SK-N-SH (cell line): ENCODE measurements around the gene EXOC4. TPM values are rescaled to one million over a fixed set of nuclear protein-coding genes. Genes with fewer than 3 reads are reported as not detected.

ENCODE experiments used
- CTCF ChIA-PET: fragments of 300-600, 350-600 bp; formaldehyde crosslinking; extraction: SDS; loops from one replicate; lab custom pipeline; 2021; lab: Yijun Ruan, JAX
- POLR2A ChIA-PET: fragments of 350-600 bp; sonication (Branson Sonifier 250); formaldehyde crosslinking; extraction: SDS; loops from one replicate; lab custom pipeline; 2020; ENCODE audit warnings: antibody characterized with exemption, inconsistent platforms; lab: Yijun Ruan, JAX
- DNase-seq: peaks from one replicate; pipeline ENCODE4 v3.0.0; 2012
- H2AFZ ChIP-seq: fragments of 200-600 bp; sonication (generic); 2 replicates; pipeline ENCODE4 v1.8.1; 2016; ENCODE audit warnings: antibody characterized with exemption, mild to moderate bottlenecking, low read depth
- H3F3A ChIP-seq: fragments of 200-600 bp; sonication (generic); replicated peaks from 2 replicates; pipeline ENCODE3; 2016; ENCODE audit warnings: antibody characterized with exemption, mild to moderate bottlenecking; ENCODE audit not compliant: insufficient read depth
- H3K27ac ChIP-seq, 2 experiments: fragments of 200-500 bp in 1 of 2; fragments of 200-600 bp in 1 of 2; sonication (Bioruptor generic) in 1 of 2; sonication (generic), shearing (Covaris generic) in 1 of 2; 2 replicates each; pipeline versions ENCODE4 v1.5.1 to v1.6.1; 2014 to 2016; ENCODE audit warnings: low read depth in 2 of 2, inconsistent platforms in 1 of 2, low read length in 1 of 2, mild to moderate bottlenecking in 1 of 2, mixed read lengths in 1 of 2
- H3K27me3 ChIP-seq: fragments of 200-600 bp; sonication (generic), shearing (Covaris generic); 2 replicates; pipeline ENCODE4 v1.6.1; 2016; ENCODE audit warnings: mixed run types; ENCODE audit not compliant: insufficient read depth
- H3K36me3 ChIP-seq, 2 experiments: fragments of 200-500 bp in 1 of 2; fragments of 200-600 bp in 1 of 2; sonication (Bioruptor generic) in 1 of 2; sonication (generic) in 1 of 2; replicated peaks in 1 of 2; 2 replicates each; pipeline versions ENCODE3 to v1.5.1; 2014 to 2016; ENCODE audit warnings: low read length in 1 of 2, mild to moderate bottlenecking in 1 of 2; ENCODE audit not compliant: insufficient read depth in 2 of 2, control insufficient read depth in 1 of 2
- H3K4me1 ChIP-seq, 2 experiments: fragments of 200-500 bp in 1 of 2; fragments of 200-600 bp in 1 of 2; sonication (Bioruptor generic) in 1 of 2; sonication (generic), shearing (Covaris generic) in 1 of 2; 2 replicates each; pipeline versions ENCODE4 v1.5.1 to v1.6.1; 2014 to 2016; ENCODE audit warnings: low read depth in 1 of 2, low read length in 1 of 2, mixed run types in 1 of 2; ENCODE audit not compliant: insufficient read depth in 2 of 2, control insufficient read depth in 1 of 2
- H3K4me2 ChIP-seq: fragments of 200-600 bp; sonication (generic), shearing (Covaris generic); 2 replicates; pipeline ENCODE4 v1.6.1; 2017; ENCODE audit warnings: mixed run types
- H3K4me3 ChIP-seq, 2 experiments: fragments of 200-500 bp in 1 of 2; fragments of 200-600 bp in 1 of 2; sonication (Bioruptor generic) in 1 of 2; sonication (generic), shearing (Covaris generic) in 1 of 2; 2 replicates each; pipeline versions ENCODE4 v1.5.1 to v1.8.1; 2014 to 2016; ENCODE audit warnings: low read depth in 2 of 2, inconsistent platforms in 1 of 2, low read length in 1 of 2, mild to moderate bottlenecking in 1 of 2, mixed read lengths in 1 of 2, moderate library complexity in 1 of 2
- H3K79me2 ChIP-seq: fragments of 200-600 bp; sonication (generic); 2 replicates; pipeline ENCODE4 v1.8.1; 2017; ENCODE audit warnings: mild to moderate bottlenecking; ENCODE audit not compliant: insufficient read depth
- H3K9ac ChIP-seq: fragments of 200-600 bp; sonication (generic); 2 replicates; pipeline ENCODE4 v1.6.1; 2017; ENCODE audit warnings: mixed run types
- H3K9me2 ChIP-seq: fragments of 200-600 bp; sonication (generic); 2 replicates; pipeline ENCODE4 v1.6.1; 2017; ENCODE audit warnings: mixed run types
- H3K9me3 ChIP-seq: fragments of 200-600 bp; sonication (generic); 2 replicates; pipeline ENCODE4 v1.6.1; 2017; ENCODE audit warnings: mixed run types, mild to moderate bottlenecking, moderate library complexity
- H4K20me1 ChIP-seq: fragments of 200-600 bp; sonication (generic); 2 replicates; pipeline ENCODE4 v1.6.1; 2017; ENCODE audit warnings: mild to moderate bottlenecking, mixed run types; ENCODE audit not compliant: insufficient read depth
- CHD2 ChIP-seq: fragments of 150-350 bp; IDR thresholded peaks from 2 replicates; pipeline ENCODE4 v1.6.1; 2018; ENCODE audit warnings: low read length; ENCODE audit not compliant: partially characterized antibody
- ELF1 ChIP-seq: IDR thresholded peaks from 2 replicates; pipeline ENCODE4 v1.4.0; 2012
- FOSL2 ChIP-seq: IDR thresholded peaks from 2 replicates; pipeline ENCODE4 v1.4.0; 2012; ENCODE audit warnings: low read depth, mild to moderate bottlenecking, moderate library complexity, borderline replicate concordance
- FOXJ3 ChIP-seq: sonication (generic); formaldehyde crosslinking; IDR thresholded peaks from 2 replicates; pipeline ENCODE4 v1.5.1; 2020; ENCODE audit warnings: mild to moderate bottlenecking, missing genetic modification reagents
- FOXM1 ChIP-seq: IDR thresholded peaks from 2 replicates; pipeline ENCODE4 v1.4.0; 2012; ENCODE audit warnings: low read depth, mild to moderate bottlenecking
- GABPA ChIP-seq: IDR thresholded peaks from 2 replicates; pipeline ENCODE4 v1.4.0; 2012; ENCODE audit warnings: low read depth, mild to moderate bottlenecking
- MXI1 ChIP-seq: IDR thresholded peaks from 2 replicates; pipeline ENCODE4 v1.6.1; 2012; ENCODE audit warnings: mild to moderate bottlenecking, low read depth, low read length, improper control_type of control experiment
- NRF1 ChIP-seq: IDR thresholded peaks from 2 replicates; pipeline ENCODE4 v1.6.1; 2012; ENCODE audit warnings: low read depth, mild to moderate bottlenecking, low read length
- RCOR1 ChIP-seq: fragments of 150-350 bp; IDR thresholded peaks from 2 replicates; pipeline ENCODE4 v1.6.1; 2017; ENCODE audit warnings: antibody characterized with exemption, low read length
- SIN3A ChIP-seq: IDR thresholded peaks from 2 replicates; pipeline ENCODE4 v1.6.1; 2012; ENCODE audit warnings: low read depth, mild to moderate bottlenecking, low read length, moderate library complexity, borderline replicate concordance
- SMC3 ChIP-seq: IDR thresholded peaks from 2 replicates; pipeline ENCODE4 v1.6.1; 2012; ENCODE audit warnings: low read depth, low read length, improper control_type of control experiment
- TAF1 ChIP-seq: IDR thresholded peaks from 2 replicates; pipeline ENCODE4 v1.6.1; 2012; ENCODE audit warnings: low read depth, mild to moderate bottlenecking, low read length, moderate library complexity, borderline replicate concordance
- TEAD4 ChIP-seq: IDR thresholded peaks from 2 replicates; pipeline ENCODE4 v1.4.0; 2012; ENCODE audit warnings: mild to moderate bottlenecking, borderline replicate concordance; ENCODE audit not compliant: insufficient read depth
- YY1 ChIP-seq: IDR thresholded peaks from 2 replicates; pipeline ENCODE4 v1.4.0; 2012; ENCODE audit warnings: low read depth, mild to moderate bottlenecking
- WGBS: methylation state at CpG from one replicate; pipeline ENCODE4 v1.1.6; 2017; ENCODE audit warnings: low lambda C conversion rate; 5-methylcytosine and 5-hydroxymethylcytosine counted together
- polyA plus RNA-seq, 3 experiments: library from polyadenylated mRNA; depleted of rRNA; stranded (reverse); fragments of >200 nt; gene quantifications; 2 replicates each; pipeline ENCODE4 v1.2.3, GENCODE V29; 2012
- TF ChIP-seq, protein P1 (sequence below): fragments of 200-600 bp; sonication (generic); IDR thresholded peaks from 2 replicates; pipeline ENCODE4 v1.6.1; 2017; ENCODE audit warnings: antibody characterized with exemption, mild to moderate bottlenecking, moderate library complexity
- TF ChIP-seq, protein P2 (sequence below): IDR thresholded peaks from 2 replicates; pipeline ENCODE4 v1.4.0; 2012; ENCODE audit warnings: low read depth

EXOC4 gene
- polyA plus RNA-seq, 1 of the 3 experiments (the other 2 are of a cell fraction), result 37.3 TPM

DNA sequence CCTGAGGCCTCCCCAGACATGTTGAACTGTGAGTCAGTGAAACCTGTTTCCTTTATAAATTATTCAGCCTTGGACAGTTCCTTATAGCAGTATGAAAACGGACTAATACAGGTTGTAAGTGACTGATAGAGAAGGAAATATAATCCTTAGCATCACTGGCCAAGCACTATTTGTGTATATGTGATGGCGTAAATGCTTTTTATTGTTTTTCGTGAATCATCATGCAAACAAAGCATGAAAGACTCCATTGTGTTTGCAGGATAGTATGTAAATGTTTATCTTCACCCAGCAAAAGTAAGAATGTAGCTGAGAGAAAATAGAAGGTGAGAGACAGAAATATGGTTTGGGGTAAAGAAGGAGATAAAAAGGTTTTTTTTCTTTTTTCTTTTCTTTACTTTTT, 781.8 kb downstream of the EXOC4 start (continued):
- TF ChIP-seq TEAD4 (no peak), FOXJ3 (CRISPR knock-in tag) (no peak), NRF1 (no peak), FOXM1 (no peak), SIN3A (no peak), GABPA (no peak)
- TF ChIP-seq, protein P1, sequence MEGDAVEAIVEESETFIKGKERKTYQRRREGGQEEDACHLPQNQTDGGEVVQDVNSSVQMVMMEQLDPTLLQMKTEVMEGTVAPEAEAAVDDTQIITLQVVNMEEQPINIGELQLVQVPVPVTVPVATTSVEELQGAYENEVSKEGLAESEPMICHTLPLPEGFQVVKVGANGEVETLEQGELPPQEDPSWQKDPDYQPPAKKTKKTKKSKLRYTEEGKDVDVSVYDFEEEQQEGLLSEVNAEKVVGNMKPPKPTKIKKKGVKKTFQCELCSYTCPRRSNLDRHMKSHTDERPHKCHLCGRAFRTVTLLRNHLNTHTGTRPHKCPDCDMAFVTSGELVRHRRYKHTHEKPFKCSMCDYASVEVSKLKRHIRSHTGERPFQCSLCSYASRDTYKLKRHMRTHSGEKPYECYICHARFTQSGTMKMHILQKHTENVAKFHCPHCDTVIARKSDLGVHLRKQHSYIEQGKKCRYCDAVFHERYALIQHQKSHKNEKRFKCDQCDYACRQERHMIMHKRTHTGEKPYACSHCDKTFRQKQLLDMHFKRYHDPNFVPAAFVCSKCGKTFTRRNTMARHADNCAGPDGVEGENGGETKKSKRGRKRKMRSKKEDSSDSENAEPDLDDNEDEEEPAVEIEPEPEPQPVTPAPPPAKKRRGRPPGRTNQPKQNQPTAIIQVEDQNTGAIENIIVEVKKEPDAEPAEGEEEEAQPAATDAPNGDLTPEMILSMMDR, result no peak

DNA sequence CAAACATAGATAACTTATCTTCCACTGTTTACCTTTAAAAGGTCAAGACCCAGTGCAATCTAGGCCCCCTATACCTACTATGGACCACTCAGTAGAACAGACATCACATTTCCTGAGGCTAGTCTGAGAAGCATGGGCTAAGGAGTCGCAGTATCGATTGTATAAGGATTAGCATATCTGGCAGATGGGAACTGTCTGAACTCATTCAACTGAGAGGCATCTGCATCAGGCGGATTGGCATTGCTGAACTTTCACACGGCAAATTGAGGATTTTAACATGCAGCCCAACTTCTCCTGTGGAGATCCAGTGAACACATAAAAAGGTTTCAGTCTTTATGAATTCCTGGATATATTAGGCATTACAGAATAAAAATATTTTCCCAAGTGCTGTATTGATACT, 785.1 kb downstream of the EXOC4 start:
- H3K4me3 ChIP-seq, result no peak overlapping the region
- H3F3A ChIP-seq, result no peaks in the 10 kb centered on the region
- TF ChIP-seq TAF1 (no peak), SMC3 (no peak), FOXM1 (no peak), CHD2 (no peak), FOSL2 (no peak), GABPA (no peak), RCOR1 (no peak), ELF1 (no peak), FOXJ3 (CRISPR knock-in tag) (no peak), NRF1 (no peak), SIN3A (no peak), YY1 (no peak), MXI1 (no peak)
- TF ChIP-seq, protein P2, sequence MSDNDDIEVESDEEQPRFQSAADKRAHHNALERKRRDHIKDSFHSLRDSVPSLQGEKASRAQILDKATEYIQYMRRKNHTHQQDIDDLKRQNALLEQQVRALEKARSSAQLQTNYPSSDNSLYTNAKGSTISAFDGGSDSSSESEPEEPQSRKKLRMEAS, result no peak
- TF ChIP-seq, all 33 proteins: peak for 0
- CTCF ChIA-PET, result interaction anchor here (1.3 to 1.9 kb wide), 2 partner anchors 22 to 187 kb away, joined by 3 to 9 read pairs; no protein-coding TSS in a partner anchor
- Histone ChIP-seq H3K27me3 (no peaks in the 10 kb centered on the region), H2AFZ (no peak overlapping the region), H3K9ac (no peak overlapping the region), H3K27ac (no peak overlapping the region), H3K79me2 (no peaks in the 10 kb centered on the region), H3K4me1 (peaks cover 0 to 22% of the 10 kb centered on the region in 2 experiments; a peak in 2 of 4 replicates), H3K36me3 (no peaks in the 10 kb centered on the region), H4K20me1 (no peaks in the 10 kb centered on the region), H3K9me3 (no peaks in the 10 kb centered on the region), H3K4me2 (no peak overlapping the region), H3K9me2 (no peaks in the 10 kb centered on the region)
- WGBS, result 98% methylated on average over 4 of the region's 4 CpGs
- DNase-seq, result no peak
- POLR2A ChIA-PET, result no interaction called here
